ENCODE data around the gene MTX2.

The MTX2 gene

GRCh38 chr2:176383100-176383499 is 113.9 kb downstream of the MTX2 start:
- DNase-seq: no peak

DNA sequence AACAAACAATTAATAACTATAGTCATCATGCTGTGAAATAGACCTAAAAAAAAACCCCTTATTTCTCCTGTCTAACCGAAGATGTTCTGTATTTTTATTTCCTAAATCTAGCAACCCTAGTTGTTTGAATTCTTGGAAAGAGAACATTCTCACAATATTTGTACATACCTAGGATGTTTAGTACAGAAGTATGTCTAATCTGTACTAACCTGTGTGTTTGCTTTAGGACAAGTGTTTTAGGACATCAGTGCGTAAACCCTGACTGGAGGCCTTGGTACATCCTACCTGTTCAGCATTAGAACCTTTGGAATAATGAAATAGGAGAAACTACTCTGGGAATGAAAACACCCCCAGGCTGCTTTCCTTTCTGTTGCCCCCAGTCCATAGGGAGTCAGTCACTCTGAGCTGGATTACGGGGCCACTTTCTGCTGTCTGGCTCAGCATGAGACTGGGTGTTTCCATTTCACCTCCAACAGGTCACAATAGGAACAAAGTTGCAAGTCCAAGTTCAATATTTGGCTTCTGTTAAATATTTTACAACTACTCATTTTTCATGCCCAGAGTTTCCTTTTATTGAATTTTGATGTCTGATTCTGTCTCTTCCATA is 114.7 kb downstream of the MTX2 start:
- DNase-seq: no peak

GRCh38 chr2:176385219-176385759 is 116.0 kb downstream of the MTX2 start:
- no peak for DNase-seq

DNA sequence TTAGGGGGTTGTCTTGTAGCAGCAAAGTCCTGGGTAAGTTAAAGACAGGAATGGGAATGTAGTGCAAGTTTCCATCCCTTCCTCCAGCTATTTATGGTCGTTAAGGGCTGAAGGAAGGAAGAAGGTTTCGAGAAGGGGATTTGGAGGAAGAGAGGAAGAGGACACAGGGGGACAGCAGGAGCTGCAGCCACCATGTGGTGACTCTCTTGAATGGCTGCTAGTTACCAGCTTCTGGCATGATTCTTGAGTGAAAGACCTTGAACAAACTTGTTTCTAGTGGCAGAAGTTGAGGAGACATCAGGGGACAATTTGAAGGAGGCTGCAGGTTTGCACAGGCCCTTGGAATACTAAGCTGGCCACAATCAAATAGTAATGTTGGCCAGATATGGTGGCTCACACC is 116.6 kb downstream of the MTX2 start:
- no peak for DNase-seq

Data from NCI-H226 (cell line).